NCI-H510A treated with DMSO at 0.1 percent for 48 hours (cell line): ENCODE data around the gene HOXD1.

ENCODE experiments used
- DNase-seq: peaks from one replicate; lab custom pipeline; 2025; lab: John Stamatoyannopoulos, UW

The HOXD1 gene

GRCh38 chr2:176184749-176185148, 3.7 kb upstream of the HOXD1 start:
- DNase-seq: no peak

- DNase-seq: no peak
Measured at GRCh38 chr2:176186024-176186423, 2.4 kb upstream of the HOXD1 start.

GRCh38 chr2:176187200-176187898, 1.1 kb upstream of the HOXD1 start:
- DNase-seq: peak; percentile 44

GRCh38 chr2:176188774-176189680, 559 bp downstream of the HOXD1 start:
- DNase-seq: peak; percentile 63

GRCh38 chr2:176189681-176190641, 1.5 kb downstream of the HOXD1 start:
- DNase-seq: no peak

GRCh38 chr2:176192351-176192750, 3.9 kb downstream of the HOXD1 start:
- DNase-seq: no peak

GRCh38 chr2:176193048-176193447, 4.6 kb downstream of the HOXD1 start:
- DNase-seq: no peak

- no peak for DNase-seq
Measured at GRCh38 chr2:176199902-176200301, 11.4 kb downstream of the HOXD1 start.

GRCh38 chr2:176200971-176201370, 12.5 kb downstream of the HOXD1 start:
- no peak for DNase-seq

GRCh38 chr2:176202491-176202890, 14.0 kb downstream of the HOXD1 start:
- no peak for DNase-seq

GRCh38 chr2:176205126-176205525, 16.7 kb downstream of the HOXD1 start:
- no peak for DNase-seq

- DNase-seq: no peak
Measured at GRCh38 chr2:176206136-176206535, 17.7 kb downstream of the HOXD1 start.

- DNase-seq: no peak
Measured at GRCh38 chr2:176206682-176207081, 18.2 kb downstream of the HOXD1 start.

GRCh38 chr2:176211110-176211509, 22.6 kb downstream of the HOXD1 start:
- DNase-seq: no peak

GRCh38 chr2:176212276-176212675, 23.8 kb downstream of the HOXD1 start:
- DNase-seq: no peak

GRCh38 chr2:176213406-176213805, 24.9 kb downstream of the HOXD1 start:
- no peak for DNase-seq

GRCh38 chr2:176227874-176228273, 39.4 kb downstream of the HOXD1 start:
- DNase-seq: no peak

GRCh38 chr2:176234156-176234555, 45.7 kb downstream of the HOXD1 start:
- no peak for DNase-seq

GRCh38 chr2:176234940-176235339, 46.5 kb downstream of the HOXD1 start:
- no peak for DNase-seq

GRCh38 chr2:176237456-176237855, 49.0 kb downstream of the HOXD1 start:
- DNase-seq: no peak

GRCh38 chr2:176239031-176239430, 50.6 kb downstream of the HOXD1 start:
- no peak for DNase-seq

- DNase-seq: no peak
Measured at GRCh38 chr2:176240301-176240700, 51.8 kb downstream of the HOXD1 start.
